Hippocampal formation (tissue), 2 donors: ENCODE data around the gene OMG.
A peak's percentile ranks its signal among the peaks of the same experiment; 100 is the strongest.
"Not testable (repeated sequence)": the region's sequence is repeated elsewhere in the genome, so short reads cannot be mapped to it uniquely, and the experiment has no call there.

ENCODE experiments used
- DNase-seq, 2 donors: peaks; one replicate each; lab custom pipeline; 2025; lab: John Stamatoyannopoulos, UW

OMG gene

GRCh38 chr17:31308372-31309334 is 11.6 kb upstream of the OMG start:
- DNase-seq = no peak

GRCh38 chr17:31307640-31308039 is 10.6 kb upstream of the OMG start:
- DNase-seq = no peak

GRCh38 chr17:31299624-31300023 is 2.6 kb upstream of the OMG start:
- no peak for DNase-seq

- DNase-seq = peak in 1 of 2 donors; percentile 90
These were observed 897 bp downstream of the OMG start for GRCh38 chr17:31296142-31296541.

- DNase-seq = no peak
These were observed 1.6 kb downstream of the OMG start for GRCh38 chr17:31295489-31295871.

- DNase-seq = no peak
These were observed 2.1 kb downstream of the OMG start for GRCh38 chr17:31294820-31295488.

DNA sequence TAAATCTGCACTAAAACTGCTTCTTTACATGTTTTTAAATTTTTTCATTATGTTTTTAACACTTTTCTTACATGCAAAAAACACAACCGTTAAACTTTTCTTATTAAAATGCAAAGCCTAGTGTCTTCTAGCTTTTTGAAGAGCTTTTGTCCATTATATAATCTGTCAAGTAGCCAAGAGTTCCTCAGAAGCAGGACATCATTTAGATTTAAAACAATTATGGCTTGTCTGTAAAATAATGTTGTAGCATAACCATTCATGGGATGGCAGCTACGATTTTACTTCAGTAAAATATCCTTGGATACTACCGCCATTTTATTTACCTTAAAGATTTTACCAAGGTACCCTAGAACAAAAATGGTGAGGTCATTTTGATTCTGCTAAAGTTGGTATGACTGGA is 2.8 kb downstream of the OMG start:
- peak in 1 of 2 donors; percentile 56 for DNase-seq

- no peak for DNase-seq
These were observed 3.5 kb downstream of the OMG start for GRCh38 chr17:31293581-31293980.

DNA sequence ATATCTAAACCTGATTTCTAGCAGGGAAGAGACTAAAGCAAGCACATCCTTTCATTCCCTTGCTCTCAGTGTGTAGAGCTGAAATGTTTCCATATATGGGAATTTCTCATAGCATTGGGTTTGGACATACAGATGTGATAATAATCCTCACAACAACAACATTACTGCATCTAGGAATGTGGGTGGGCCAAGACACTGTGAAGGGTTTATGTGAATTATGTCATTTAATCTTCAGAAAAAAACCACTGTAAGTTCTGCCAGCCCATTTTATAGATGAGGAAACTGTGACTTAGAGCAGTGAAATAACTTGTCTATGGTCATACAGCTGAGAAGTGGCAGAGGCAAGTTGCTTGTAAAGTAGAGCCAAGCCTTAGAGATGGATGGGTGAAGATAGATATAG is 5.2 kb downstream of the OMG start:
- no peak for DNase-seq

DNA sequence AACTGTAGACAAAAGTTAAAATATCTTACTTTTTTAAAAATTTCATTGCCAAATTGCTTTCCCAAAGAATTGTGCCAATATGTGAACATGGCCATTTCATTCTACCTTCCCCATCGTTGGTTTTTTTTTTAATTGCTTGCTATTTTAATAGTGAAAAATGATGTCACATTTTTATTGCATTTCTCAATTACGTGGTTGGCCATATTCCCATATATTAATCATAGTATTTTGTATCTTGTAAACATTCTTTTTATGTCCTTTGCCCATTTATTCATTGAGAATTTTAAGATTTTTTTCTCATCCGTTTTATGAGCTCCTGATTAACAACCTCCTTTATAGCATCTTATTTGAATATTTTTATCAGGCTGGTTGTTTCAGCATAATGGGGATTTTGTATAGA is 7.2 kb downstream of the OMG start:
- no peak for DNase-seq

DNA sequence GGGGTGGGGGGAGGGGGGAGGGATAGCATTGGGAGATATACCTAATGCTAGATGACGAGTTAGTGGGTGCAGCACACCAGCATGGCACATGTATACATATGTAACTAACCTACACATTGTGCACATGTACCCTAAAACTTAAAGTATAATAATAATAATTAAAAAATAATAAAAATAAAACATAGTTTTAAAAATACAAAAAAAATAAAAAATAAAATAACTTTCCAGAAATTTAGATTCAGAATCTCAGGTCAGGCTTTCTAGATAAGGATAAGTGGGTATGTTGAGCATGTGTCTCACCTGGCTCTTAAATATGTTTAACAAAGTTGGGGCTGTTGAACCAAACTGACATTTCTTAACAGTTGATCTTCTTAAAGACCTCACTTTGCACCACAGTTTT is 9.1 kb downstream of the OMG start:
- not testable (repeated sequence) for DNase-seq

DNA sequence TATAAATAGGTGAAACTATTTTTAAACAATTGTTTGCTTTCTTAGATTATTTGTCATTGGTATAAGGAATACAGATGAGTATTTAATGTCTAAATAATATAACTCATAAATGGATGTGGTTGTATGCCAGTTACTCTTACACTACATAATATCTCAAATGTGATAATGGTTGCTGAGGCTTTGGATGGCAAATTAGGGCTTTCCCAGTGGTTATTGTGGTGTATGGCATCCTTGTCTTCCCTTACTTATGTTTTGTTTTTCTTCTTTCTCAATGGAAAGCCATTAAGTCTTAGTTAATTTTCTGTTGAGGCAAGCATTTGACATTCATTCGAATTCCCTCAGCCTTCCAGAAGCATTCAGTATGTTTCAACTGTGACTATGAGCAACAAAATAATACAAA is 10.5 kb downstream of the OMG start:
- no peak for DNase-seq

- no peak for DNase-seq
These were observed 13.2 kb downstream of the OMG start for GRCh38 chr17:31283841-31284240.

DNA sequence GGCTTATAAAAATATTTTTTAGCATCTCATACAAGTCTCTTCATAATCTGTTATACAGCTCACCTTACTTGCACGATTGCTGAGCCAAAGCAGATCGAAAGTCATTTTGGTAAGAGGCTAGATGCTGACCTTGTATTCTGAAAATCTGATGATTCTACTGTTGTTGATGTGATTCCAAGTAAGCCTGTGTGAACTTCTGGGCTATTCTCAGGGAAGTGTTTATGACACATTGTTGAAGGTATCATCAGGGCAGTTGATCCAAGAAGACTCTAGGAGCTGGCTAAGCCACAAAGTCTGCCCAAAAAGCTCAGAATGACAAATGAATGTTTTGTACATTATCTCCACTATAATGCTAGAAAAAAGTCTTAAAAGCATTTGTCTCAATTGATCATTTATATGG is 16.0 kb downstream of the OMG start:
- no peak for DNase-seq

DNA sequence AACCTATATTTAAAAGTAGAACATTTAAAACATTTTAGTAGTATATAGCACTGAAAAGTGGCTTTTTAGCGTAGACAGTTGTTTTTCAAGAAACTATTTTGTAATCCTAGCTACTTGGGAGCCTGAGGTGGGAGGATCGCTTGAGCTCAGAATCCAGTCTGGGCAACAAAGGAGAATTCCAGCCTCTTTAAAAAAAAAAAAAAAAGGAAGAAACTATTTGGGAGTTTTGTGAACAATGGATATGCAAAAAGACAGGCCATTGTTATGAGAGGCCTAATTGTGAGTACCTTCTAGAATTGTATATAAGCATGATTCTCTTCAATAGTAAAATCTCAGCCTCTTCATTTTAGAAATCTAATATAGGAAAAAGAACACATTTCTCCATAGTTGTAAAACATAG is 17.6 kb downstream of the OMG start:
- no peak for DNase-seq

DNA sequence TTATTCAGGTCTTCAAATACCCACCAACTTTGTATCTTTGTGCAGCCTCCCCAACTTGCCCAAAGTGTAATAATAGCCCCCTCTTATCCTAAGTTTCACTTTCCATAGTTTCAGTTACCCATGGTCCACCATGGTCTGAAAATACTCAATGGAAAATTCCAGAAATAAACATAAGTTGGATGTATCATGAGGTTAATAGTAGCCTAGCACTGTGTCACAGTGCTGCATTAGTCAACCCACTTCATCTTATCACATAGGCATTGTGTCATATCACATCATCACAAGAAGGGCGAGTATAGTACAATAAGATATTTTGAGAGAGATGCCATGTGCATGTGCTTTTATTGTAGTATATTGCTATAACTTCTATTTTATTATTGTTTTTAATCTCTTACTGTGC is 21.9 kb downstream of the OMG start:
- DNase-seq = no peak

- DNase-seq = no peak
These were observed 22.8 kb downstream of the OMG start for GRCh38 chr17:31274252-31274651.

- DNase-seq = no peak
These were observed 23.5 kb downstream of the OMG start for GRCh38 chr17:31273516-31273915.

- DNase-seq = no peak
These were observed 24.2 kb downstream of the OMG start for GRCh38 chr17:31272803-31273202.

GRCh38 chr17:31272236-31272635 is 24.8 kb downstream of the OMG start:
- no peak for DNase-seq

GRCh38 chr17:31269578-31269983 is 27.5 kb downstream of the OMG start:
- DNase-seq = no peak

- DNase-seq = no peak
These were observed 27.9 kb downstream of the OMG start for GRCh38 chr17:31269036-31269577.

- no peak for DNase-seq
These were observed 31.0 kb downstream of the OMG start for GRCh38 chr17:31266042-31266441.
